HG03280 (cell line): ENCODE data around the gene RPL29.
"Not testable (repeated sequence)": the region's sequence is repeated elsewhere in the genome, so short reads cannot be mapped to it uniquely, and the experiment has no call there.

Experiments used
- ATAC-seq: cut with Tn5 transposase; IDR thresholded peaks from one replicate; pipeline ENCODE4 v1.9.1; 2021; ENCODE audit warnings: mild to moderate bottlenecking, moderate library complexity; ENCODE audit not compliant: unreplicated experiment

RPL29 gene

GRCh38 chr3:51995346-51996163 is at the start of gene RPL29:
Gene RPL29, minus strand, starts transcription at chr3:51995895. Its CDS starts 434 bp downstream, at chr3:51995461.
- peak; percentile 87 for ATAC-seq

GRCh38 chr3:52044869-52045619 is 49.3 kb upstream of the RPL29 start:
- ATAC-seq = no peak

GRCh38 chr3:52043750-52044149 is 48.1 kb upstream of the RPL29 start:
- no peak for ATAC-seq

- not testable (repeated sequence) for ATAC-seq
Measured at GRCh38 chr3:52043039-52043438, 47.3 kb upstream of the RPL29 start.

- ATAC-seq = no peak
Measured at GRCh38 chr3:52041118-52041731, 45.5 kb upstream of the RPL29 start.

GRCh38 chr3:52040600-52040999 is 44.9 kb upstream of the RPL29 start:
- no peak for ATAC-seq

- no peak for ATAC-seq
Measured at GRCh38 chr3:52039846-52040245, 44.2 kb upstream of the RPL29 start.

GRCh38 chr3:52039426-52039825 is 43.7 kb upstream of the RPL29 start:
- ATAC-seq = no peak

- no peak for ATAC-seq
Measured at GRCh38 chr3:52038227-52038626, 42.5 kb upstream of the RPL29 start.

GRCh38 chr3:52037291-52037690 is 41.6 kb upstream of the RPL29 start:
- ATAC-seq = no peak

- ATAC-seq = no peak
Measured at GRCh38 chr3:52036829-52037228, 41.1 kb upstream of the RPL29 start.

GRCh38 chr3:52036222-52036694 is 40.6 kb upstream of the RPL29 start:
- ATAC-seq = no peak

- no peak for ATAC-seq
Measured at GRCh38 chr3:52034651-52035050, 39.0 kb upstream of the RPL29 start.

GRCh38 chr3:52034212-52034611 is 38.5 kb upstream of the RPL29 start:
- no peak for ATAC-seq

- ATAC-seq = not testable (repeated sequence)
Measured at GRCh38 chr3:52033748-52034147, 38.1 kb upstream of the RPL29 start.

- no peak for ATAC-seq
Measured at GRCh38 chr3:52032702-52033408, 37.2 kb upstream of the RPL29 start.

GRCh38 chr3:52031896-52032295 is 36.2 kb upstream of the RPL29 start:
- ATAC-seq = no peak

- ATAC-seq = no peak
Measured at GRCh38 chr3:52030714-52031310, 35.1 kb upstream of the RPL29 start.

GRCh38 chr3:52029535-52029934 is 33.8 kb upstream of the RPL29 start:
- no peak for ATAC-seq

GRCh38 chr3:52029053-52029452 is 33.4 kb upstream of the RPL29 start:
- no peak for ATAC-seq

- ATAC-seq = no peak
Measured at GRCh38 chr3:52028572-52028971, 32.9 kb upstream of the RPL29 start.
